Neuron (in vitro differentiated cells): Measurements from ENCODE around the gene AGRN.
"Not testable (repeated sequence)": the region's sequence is repeated elsewhere in the genome, so short reads cannot be mapped to it uniquely, and the experiment has no call there.

Experiments
- H2AFZ ChIP-seq: one replicate; pipeline ENCODE4 v1.6.1; 2013; ENCODE audit warnings: low read depth, mild to moderate bottlenecking, inconsistent platforms, low read length, moderate library complexity
- H3K27me3 ChIP-seq: one replicate; pipeline ENCODE4 v1.6.1; 2013; ENCODE audit warnings: low read length; ENCODE audit not compliant: insufficient read depth
- H3K36me3 ChIP-seq: one replicate; pipeline ENCODE4 v1.6.1; 2013; ENCODE audit warnings: low read length; ENCODE audit not compliant: insufficient read depth
- H3K4me1 ChIP-seq: one replicate; pipeline ENCODE4 v1.6.1; 2013; ENCODE audit warnings: low read length; ENCODE audit not compliant: insufficient read depth
- H3K4me3 ChIP-seq: 2 replicates; pipeline ENCODE4 v1.5.1; 2013; ENCODE audit warnings: mild to moderate bottlenecking, low read length, moderate library complexity
- H3K9me3 ChIP-seq: one replicate; pipeline ENCODE4 v1.6.1; 2013; ENCODE audit warnings: low read length

AGRN gene

DNA sequence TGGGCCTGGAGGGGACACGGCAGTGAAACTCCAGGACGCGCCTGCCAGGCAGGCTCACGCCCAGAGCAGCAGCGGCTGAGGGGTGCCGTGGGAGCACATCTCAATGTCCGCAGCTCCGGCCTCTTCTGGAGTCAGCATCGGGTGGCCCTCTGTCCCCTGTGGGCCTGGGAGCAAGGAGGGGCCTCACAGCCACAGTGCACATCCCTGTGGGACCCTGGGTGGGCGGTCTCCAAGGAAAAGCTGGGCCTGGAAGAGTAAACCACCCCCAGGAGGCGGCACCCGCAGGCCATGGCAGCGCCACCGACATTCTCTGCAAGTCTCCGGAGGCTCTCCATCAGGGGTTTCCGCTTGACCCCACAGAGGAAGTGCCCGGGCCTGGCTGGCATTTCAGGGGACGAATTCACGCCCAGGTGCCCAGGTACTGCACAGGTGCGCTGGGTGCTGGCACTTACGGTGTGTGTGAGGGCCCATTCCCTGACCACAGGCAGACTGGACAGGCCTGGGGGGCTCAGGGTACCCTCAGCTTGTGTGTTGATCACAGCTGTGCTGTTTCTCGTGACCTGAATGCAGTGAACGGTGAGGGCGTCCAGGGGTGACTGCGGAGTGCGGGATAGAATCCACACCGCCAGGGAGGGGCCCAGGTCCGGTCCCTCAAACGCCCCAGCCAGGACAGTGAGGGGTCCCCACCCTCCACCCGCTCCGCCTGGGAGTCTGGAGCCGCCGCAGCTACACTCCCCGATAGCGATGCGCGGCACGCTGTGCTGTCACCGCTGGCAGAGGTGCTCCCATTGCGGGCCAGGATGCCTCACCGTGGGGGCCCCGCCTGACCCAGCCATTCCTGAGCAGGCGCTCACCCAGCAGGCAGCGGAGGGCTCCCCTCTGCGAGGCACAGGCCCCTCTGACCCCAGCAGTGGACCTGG is 70.8 kb downstream of the AGRN start:
- Histone ChIP-seq H3K9me3 (no peaks in the 10 kb centered on the region), H3K4me3 (no peak overlapping the region), H3K4me1 (no peaks in the 10 kb centered on the region), H2AFZ (no peak overlapping the region), H3K27me3 (no peaks in the 10 kb centered on the region), H3K36me3 (peaks cover 7% of the 10 kb centered on the region)

DNA sequence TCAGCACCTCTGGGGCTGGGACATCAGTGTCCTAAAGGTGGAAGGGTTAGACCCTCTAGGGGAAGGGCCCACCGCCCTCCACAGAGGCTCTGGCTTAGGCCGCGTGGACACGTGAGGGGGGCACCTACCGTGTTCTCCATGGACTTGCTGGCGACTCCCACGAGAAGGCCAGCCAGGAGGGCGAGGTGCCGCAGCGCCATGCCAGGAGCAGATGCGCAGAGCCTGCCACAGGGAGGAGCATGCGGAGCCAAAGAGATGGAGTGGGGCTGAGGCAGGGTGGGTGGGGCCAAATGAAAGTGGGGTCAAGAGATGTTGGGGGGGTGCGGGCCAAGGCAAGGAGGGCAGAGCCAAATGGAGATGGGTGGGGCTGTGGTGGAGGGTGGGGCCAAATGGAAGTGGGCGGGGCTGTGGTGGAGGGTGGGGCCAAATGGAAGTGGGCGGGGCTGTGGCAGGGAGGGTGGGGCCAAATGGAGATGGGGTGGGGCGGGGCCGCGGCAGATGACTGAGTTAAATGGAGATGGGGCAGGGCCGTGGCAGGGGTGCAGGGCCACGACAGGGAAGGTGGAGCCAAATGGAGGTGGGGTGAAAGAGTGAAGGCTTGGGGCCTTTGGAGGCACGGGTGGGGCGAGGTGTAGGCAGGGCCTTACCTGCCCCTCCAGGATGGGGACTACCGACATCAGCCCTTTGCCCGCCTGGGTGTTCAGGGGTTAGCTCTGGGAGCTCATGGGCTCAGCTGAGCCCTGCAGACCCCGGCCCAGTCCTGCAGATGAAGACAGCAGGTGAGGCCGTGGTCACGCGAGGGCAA is 71.6 kb downstream of the AGRN start:
- no peak overlapping the region for H2AFZ ChIP-seq
- no peak overlapping the region for H3K4me3 ChIP-seq
- H3K4me1 ChIP-seq = no peaks in the 10 kb centered on the region
- no peaks in the 10 kb centered on the region for H3K9me3 ChIP-seq
- H3K36me3 ChIP-seq = peaks cover 6% of the 10 kb centered on the region
- H3K27me3 ChIP-seq = no peaks in the 10 kb centered on the region

DNA sequence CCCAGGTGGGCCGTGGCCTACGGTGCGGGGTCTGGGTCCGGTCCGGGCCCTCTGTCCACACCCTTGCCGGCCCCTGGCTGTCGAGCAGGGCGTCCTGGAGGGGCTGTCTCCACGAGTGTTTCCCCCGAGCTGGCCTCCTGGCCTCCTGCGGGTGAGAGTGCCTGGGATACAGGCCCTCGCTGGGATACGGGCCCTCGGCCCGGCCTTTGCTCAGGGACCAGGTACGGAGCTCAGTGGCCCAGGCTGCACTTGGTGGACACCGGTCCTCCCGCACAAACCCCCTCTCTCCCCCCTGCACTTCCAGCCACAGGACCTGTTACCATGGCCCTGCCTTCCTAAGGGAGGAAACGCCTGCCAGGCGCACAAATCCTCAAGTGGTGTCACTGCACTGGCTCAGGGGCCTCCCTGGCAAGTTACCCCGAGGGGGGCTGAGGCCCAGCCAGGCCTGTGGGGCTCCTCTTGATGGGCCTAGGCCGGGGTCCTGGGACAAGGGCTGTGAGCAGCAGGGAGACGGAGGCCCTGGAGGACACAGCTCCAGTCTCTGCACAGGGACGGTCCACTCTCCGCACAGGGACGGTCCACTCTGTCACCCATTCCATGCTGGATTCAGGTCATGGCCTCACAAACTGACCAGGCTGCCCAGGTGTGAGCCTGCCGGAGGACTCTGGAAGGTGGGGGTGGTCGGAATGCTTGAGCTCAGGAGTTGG is 72.4 kb downstream of the AGRN start:
- H3K9me3 ChIP-seq = no peaks in the 10 kb centered on the region
- no peak overlapping the region for H3K4me3 ChIP-seq
- H3K36me3 ChIP-seq = peaks cover 2% of the 10 kb centered on the region
- H3K27me3 ChIP-seq = no peaks in the 10 kb centered on the region
- no peak overlapping the region for H2AFZ ChIP-seq
- no peaks in the 10 kb centered on the region for H3K4me1 ChIP-seq

DNA sequence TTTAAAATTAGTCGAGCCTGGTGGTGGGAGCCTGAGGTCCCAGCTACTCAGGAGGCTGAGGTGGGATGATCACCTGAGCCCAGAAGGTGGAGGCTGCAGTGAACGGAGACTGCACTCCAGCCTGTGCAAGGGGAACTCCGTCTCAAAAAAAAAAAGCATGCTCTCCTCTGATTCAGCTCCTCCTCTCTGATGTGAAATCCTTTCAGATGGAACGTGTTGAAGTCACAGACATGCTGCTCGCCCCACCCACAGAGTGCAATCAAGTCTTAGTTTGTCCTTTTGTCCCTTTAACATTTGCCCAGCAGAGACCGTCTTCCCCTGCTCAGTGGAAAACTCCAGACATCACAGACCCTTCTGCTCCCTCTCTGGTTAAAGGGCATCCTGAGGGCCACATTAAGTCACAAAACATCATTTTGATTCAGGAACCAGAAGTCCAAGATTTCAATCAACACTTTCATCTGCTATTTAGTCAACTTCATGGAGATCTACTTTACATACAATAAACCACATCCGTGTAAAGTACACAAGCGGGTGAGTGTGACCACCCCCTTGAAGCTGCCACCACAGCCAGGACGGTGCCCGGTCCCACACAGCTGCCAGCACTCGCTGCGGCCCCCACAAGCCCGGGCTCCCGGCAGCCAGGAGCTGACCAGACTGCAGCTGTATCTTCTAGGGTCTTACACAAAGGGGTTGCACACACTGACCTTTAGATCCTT is 73.1 kb downstream of the AGRN start:
- no peaks in the 10 kb centered on the region for H3K9me3 ChIP-seq
- no peaks in the 10 kb centered on the region for H3K36me3 ChIP-seq
- no peaks in the 10 kb centered on the region for H3K4me1 ChIP-seq
- no peaks in the 10 kb centered on the region for H3K27me3 ChIP-seq
- no peak overlapping the region for H2AFZ ChIP-seq
- H3K4me3 ChIP-seq = no peak overlapping the region

DNA sequence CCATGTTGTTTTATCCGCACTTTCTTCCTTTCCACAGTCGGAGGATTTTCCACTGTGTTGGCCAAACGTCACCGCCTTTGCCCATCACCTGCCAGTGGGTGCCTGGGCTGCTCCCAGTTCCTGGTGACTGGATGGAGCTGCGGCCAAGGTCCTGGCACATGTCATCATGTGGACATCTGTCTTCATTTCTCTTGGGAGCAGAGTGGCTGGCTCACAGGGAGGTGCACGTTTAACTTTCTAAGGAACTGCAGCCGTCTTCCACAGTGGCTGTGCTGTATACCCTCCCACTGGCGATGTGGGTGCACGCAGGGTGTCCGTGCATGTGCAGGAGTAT is 73.7 kb downstream of the AGRN start:
- H3K27me3 ChIP-seq = no peaks in the 10 kb centered on the region
- H3K36me3 ChIP-seq = no peaks in the 10 kb centered on the region
- no peak overlapping the region for H2AFZ ChIP-seq
- no peaks in the 10 kb centered on the region for H3K9me3 ChIP-seq
- H3K4me1 ChIP-seq = no peaks in the 10 kb centered on the region
- no peak overlapping the region for H3K4me3 ChIP-seq

DNA sequence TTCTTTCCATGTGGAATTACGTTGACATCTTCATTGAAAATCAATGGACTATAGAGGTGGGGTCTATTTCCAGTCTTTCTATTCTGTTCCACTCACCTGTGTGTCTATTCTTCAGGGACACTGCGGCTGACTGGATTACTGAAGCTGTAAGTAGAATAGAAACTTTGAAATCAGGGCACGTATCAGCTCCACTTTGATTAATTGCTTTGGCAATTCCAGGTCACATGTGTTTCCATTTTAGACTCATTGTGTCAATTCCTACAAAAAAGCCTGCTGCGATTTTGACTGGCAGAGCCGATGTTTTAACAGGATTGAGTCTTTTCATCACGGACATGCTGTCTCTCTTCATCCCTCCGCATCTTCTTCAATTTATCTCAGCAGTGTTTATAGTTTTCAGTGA is 75.1 kb downstream of the AGRN start:
- Histone ChIP-seq H2AFZ (no peak overlapping the region), H3K9me3 (no peaks in the 10 kb centered on the region), H3K36me3 (no peaks in the 10 kb centered on the region), H3K4me1 (no peaks in the 10 kb centered on the region), H3K27me3 (no peaks in the 10 kb centered on the region), H3K4me3 (no peak overlapping the region)

DNA sequence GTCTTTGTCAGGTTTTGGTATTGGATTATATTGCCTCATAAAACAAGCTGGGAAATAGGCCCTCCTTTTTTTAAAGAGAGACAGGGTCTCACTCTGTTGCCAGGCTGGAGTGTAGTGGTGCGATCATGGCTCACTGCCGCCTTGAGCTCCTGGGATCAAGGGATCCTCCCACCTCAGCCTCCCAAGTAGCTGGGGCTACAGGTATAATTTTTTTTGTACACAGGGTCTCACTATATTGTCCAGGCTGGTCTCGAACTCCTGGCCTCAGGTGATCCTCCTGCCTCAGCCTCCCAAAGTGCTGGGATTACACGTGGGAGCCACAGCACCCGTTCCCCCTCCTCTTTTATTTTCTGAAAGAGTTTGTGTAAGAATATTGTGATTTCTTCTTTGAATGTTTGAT is 76.2 kb downstream of the AGRN start:
- H3K9me3 ChIP-seq, H2AFZ ChIP-seq, H3K4me1 ChIP-seq, H3K27me3 ChIP-seq, H3K36me3 ChIP-seq, H3K4me3 ChIP-seq: not testable (repeated sequence)

DNA sequence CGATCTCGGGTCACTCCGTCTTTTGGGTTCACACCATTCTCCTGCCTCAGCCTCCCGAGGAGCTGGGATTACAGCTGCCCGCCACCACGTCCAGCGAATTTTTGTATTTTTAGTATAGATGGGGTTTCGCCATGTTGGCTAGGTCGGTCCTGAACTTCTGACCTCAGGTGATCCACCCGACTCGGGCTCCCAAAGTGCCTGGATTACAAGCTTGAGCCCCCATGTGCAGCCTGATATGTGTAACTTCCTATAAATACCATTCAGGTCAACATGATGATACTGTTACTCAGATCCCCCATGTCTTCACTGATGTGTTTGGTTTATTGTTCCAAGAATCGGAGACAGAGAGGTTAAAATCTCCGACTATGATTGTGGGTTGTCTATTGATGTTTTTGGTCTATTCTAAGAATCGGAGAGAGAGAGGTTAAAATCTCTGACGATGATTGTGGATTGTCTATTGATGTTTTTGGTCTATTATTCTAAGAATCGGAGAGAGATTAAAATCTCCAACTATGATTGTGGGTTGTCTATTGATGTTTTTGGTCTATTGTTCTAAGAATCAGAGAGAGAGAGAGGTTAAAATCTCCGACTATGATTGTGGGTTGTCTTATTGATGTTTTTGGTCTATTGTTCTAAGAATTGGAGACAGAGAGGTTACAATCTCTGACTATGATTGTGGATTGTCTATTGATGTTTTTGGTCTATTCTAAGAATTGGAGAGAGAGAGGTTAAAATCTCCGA is 78.9 kb downstream of the AGRN start:
- Histone ChIP-seq H3K36me3 (no peaks in the 10 kb centered on the region), H3K9me3 (peaks cover 3% of the 10 kb centered on the region), H3K27me3 (no peaks in the 10 kb centered on the region), H3K4me1 (no peaks in the 10 kb centered on the region), H3K4me3 (no peak overlapping the region), H2AFZ (no peak overlapping the region)

DNA sequence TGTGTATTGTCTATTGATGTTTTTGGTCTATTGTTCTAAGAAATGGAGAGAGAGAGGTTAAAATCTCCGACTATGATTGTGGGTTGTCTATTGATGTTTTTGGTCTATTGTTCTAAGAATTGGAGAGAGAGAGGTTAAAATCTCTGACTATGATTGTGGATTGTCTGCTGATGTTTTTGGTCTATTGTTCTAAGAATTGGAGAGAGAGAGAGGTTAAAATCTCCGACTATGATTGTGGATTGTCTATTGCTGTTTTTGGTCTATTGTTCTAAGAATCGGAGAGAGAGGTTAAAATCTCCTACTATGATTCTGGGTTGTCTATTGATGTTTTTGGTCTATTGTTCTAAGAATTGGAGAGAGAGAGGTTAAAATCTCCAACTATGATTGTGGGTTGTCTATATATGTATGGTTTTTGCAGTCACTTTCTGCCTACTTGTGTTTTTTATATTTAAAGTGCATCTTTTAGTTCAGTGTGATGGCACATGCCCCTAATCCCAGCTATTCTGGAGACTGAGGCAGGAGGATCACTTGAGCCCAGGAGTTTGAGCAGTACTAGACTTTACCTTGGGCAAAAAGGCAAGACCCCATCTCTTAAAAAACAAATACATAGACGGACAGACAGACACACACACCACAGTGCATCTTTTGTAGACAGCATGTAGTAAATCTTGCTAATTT is 79.7 kb downstream of the AGRN start:
- Histone ChIP-seq H3K36me3 (no peaks in the 10 kb centered on the region), H3K9me3 (peaks cover 3% of the 10 kb centered on the region), H3K4me1 (no peaks in the 10 kb centered on the region), H3K27me3 (no peaks in the 10 kb centered on the region), H2AFZ (no peak overlapping the region), H3K4me3 (no peak overlapping the region)

DNA sequence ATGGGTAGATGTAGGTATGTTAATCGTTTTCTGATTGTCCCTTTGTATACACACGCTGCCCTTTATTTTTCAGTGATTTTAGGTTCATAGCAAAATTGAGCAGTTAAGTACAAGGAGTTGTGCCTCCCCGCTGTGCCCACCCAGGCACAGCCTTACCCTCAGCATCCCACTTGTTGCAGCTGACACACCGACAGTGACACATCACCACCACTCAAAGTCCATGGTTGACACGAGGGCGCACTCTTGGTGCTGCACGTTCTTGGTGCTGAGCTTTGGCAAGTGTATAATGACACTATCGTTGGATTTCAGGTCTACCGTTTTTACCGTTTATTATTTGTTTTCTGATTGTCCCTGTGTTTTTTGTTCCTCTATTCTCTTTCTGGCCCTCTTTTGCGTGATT is 80.4 kb downstream of the AGRN start:
- no peaks in the 10 kb centered on the region for H3K4me1 ChIP-seq
- H3K36me3 ChIP-seq = no peaks in the 10 kb centered on the region
- peaks cover 3% of the 10 kb centered on the region for H3K9me3 ChIP-seq
- H2AFZ ChIP-seq = no peak overlapping the region
- H3K4me3 ChIP-seq = no peak overlapping the region
- H3K27me3 ChIP-seq = no peaks in the 10 kb centered on the region

DNA sequence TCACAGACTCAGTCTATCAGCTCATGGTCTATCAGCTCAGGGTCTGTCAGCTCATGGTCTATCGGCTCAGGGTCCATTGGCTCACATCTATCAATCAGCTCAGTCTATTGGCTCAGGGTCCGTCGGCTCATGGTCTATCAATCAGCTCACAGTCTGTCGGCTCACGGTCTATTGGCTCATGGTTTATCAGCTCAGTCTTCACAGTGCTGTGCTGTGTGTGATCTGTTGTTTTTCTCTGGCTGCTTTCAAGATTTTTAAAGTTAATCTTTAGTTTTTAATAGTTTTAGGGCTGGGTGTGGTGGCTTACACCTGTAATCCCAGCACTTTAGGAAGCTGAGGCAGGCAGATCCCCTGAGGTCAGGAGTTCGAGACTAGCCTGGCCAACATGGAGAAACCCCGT is 81.6 kb downstream of the AGRN start:
- no peak overlapping the region for H2AFZ ChIP-seq
- H3K9me3 ChIP-seq = peaks cover 4% of the 10 kb centered on the region
- H3K4me1 ChIP-seq = no peaks in the 10 kb centered on the region
- no peak overlapping the region for H3K4me3 ChIP-seq
- no peaks in the 10 kb centered on the region for H3K27me3 ChIP-seq
- no peaks in the 10 kb centered on the region for H3K36me3 ChIP-seq

DNA sequence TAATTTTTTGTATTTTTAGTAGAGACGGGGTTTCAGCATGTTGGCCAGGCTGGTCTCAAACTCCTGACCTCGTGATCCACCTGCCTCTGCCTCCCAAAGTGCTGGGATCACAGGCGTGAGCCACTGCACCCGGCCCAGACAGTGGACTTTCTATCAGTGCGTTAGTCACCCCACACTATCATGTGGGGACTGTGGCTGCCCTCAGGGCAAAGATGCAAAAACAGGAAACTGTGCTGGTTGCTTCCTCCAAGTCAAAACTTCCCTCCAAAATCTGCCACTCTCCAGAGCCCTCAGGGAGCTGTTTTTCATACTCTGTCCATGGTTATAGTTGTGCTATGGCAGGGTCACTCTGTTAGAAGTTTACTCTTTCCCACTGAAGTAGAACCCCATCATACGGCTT is 84.2 kb downstream of the AGRN start:
- H3K4me3 ChIP-seq, H3K9me3 ChIP-seq, H3K27me3 ChIP-seq, H2AFZ ChIP-seq, H3K36me3 ChIP-seq, H3K4me1 ChIP-seq: not testable (repeated sequence)
